Stimulated activated effector memory CD8-positive, alpha-beta T cell treated with anti-CD3 and anti-CD28 coated beads, Interleukin-12 subunit alpha, Interleukin-12 subunit beta, amount 100 ng/mL, for 72 hours (primary cell): ENCODE data around the gene KCNMA1.

Experiments used
- ATAC-seq: fragments of 150-1000 bp; cut with Tn5 transposase; 2 replicates; pipeline ENCODE4 v1.10.0; 2021
- DNase-seq, 2 donors: peaks; one replicate each; pipeline ENCODE4 v3.0.0; 2021 to 2022; ENCODE audit warnings: low spot score in 2 of 2
- H3K27ac Mint-ChIP-seq: one replicate; pipeline ENCODE4 v1.8.0; 2022; ENCODE audit warnings: mild to moderate bottlenecking, mixed read lengths
- H3K36me3 Mint-ChIP-seq: one replicate; pipeline ENCODE4 v1.8.0; 2022; ENCODE audit warnings: mild to moderate bottlenecking, mixed read lengths
- H3K4me1 Mint-ChIP-seq: one replicate; pipeline ENCODE4 v1.8.0; 2022; ENCODE audit warnings: mixed read lengths
- H3K4me3 Mint-ChIP-seq: one replicate; pipeline ENCODE4 v1.8.0; 2022; ENCODE audit warnings: mild to moderate bottlenecking, mixed read lengths
- H3K9me3 Mint-ChIP-seq: one replicate; pipeline ENCODE4 v1.8.0; 2022; ENCODE audit warnings: mixed read lengths

Gene KCNMA1

DNA sequence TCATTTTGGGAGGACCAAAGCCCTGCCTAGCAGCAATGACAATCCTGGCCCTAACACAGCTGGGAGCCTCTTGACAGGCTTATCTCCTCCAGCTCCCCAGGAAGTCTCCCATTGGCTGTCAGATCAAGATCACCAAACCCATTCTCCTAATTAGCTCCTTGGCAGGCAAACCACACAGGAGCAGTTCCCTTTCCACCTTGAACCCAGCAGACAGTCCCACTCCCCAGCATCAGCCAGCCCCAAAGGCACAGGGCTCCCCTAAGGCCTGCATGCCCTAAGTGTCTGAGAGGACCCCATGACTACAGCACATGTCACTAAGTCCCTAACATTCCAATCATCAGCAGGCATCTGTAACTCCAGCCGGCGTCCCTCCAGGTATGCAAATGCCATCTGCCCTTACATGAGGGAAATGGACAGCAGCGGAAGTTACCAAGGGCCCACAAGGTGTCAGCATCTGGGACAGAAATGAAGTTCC, 348.5 kb downstream of the KCNMA1 start:
- Mint-ChIP-seq H3K4me3 (no peak overlapping the region), H3K27ac (no peak overlapping the region), H3K4me1 (no peaks in the 10 kb centered on the region), H3K36me3 (no peaks in the 10 kb centered on the region), H3K9me3 (no peaks in the 10 kb centered on the region)
- ATAC-seq (no peak), DNase-seq (no peak)

DNA sequence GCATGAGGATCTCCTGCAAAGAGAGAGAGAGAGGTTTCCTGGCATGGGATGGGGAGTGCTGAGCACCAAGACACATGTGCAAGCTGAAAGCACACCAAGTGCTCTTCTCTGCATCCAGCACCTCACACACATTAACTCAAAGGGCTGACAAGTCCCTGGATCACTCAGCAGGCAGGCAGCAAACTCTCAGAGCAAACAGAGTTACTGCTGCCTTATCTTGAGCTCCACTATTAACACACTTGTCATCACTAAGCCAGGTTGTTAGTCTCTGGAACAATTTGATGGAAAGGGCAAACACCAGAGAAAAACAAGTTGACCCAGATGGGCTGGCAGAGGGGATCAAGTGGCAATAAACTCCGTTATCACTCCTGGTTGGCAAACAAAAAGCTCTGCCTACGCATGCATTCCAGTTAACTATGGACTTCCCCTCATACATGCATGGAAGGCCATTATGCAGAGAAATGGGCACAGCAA, 349.9 kb downstream of the KCNMA1 start:
- H3K36me3 Mint-ChIP-seq: no peaks in the 10 kb centered on the region
- no peak overlapping the region for H3K27ac Mint-ChIP-seq
- H3K4me1 Mint-ChIP-seq: no peaks in the 10 kb centered on the region
- ATAC-seq (no peak), DNase-seq (no peak)
- no peak overlapping the region for H3K4me3 Mint-ChIP-seq
- no peaks in the 10 kb centered on the region for H3K9me3 Mint-ChIP-seq

DNA sequence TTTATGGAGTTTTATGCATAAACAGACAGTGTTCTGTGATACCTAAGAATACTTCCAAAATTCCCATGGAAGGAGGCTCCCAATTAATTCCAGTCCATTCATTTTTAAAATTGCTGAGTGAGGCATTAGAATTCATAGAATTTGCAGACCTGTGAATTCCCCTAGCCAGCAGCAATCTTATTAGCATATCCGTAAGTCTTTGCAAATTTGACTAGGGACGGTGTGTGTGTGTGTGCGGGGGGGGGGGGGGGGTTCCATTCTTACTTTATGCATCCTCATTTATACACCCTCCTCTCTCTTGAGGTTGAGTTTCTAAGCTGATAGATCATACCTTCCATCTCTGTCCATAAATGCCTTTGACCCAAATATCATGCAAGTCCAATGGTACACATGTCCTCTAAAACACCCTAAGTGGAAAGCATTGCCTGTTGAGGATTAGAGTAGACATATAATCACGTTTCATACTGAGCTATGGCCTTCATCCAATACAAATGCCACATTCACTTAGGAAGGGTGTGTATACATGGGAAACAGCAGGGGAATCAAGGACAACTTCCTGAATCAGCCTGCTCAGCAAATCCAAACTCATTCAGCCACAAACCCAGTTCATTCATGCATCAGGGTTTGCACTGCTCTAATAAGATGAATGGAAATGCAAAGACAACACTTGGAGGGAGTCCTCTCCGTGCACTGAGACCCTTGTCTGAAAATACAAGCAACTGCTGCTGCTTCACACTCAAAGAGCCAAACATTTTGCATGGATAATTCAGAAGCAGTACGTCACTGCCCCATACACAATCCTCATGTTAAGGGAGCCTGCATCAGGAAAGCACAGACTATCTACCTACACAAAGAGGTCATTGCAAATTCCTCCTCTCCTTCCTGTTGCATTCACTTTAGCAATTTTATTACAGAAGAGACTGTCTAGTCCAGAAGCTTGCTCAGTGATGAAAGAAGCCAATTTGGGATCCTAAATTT, 350.8 kb downstream of the KCNMA1 start:
- ATAC-seq (no peak), DNase-seq (no peak)
- peaks cover 7% of the 10 kb centered on the region for H3K4me1 Mint-ChIP-seq
- H3K36me3 Mint-ChIP-seq: no peaks in the 10 kb centered on the region
- H3K27ac Mint-ChIP-seq: no peak overlapping the region
- H3K4me3 Mint-ChIP-seq: no peak overlapping the region
- no peaks in the 10 kb centered on the region for H3K9me3 Mint-ChIP-seq

DNA sequence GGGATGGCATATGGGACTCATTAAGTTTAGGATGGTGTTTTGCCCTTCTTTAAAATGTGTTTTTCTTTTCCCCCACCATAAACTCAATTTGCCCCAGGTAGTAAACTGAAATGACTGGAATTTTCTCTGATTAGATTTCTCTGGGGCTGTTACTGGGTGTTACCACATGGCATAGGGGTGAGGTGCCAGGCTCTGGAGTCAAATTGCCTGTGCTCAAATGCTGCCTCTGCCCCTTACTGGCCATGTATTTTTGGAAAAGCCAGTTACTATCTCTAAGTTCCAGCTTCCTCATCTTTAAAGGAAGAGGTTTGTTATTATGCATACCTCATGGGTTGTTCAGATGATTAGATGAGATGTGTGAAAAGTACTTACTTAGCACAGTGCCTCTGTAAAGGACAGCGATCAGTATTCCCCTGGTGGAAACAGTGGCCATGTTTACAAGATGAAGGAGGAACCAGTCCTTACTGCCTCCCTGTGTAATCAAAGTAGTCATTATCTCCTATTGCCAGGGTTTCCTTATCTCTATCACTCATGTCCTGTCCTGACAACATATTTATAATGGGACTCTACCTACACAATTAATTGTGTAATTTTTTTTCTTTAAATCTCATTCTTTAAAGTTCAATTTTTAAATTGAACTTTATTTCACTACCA, 352.0 kb downstream of the KCNMA1 start:
- Mint-ChIP-seq H3K4me1 (peaks cover 16% of the 10 kb centered on the region), H3K9me3 (no peaks in the 10 kb centered on the region), H3K36me3 (no peaks in the 10 kb centered on the region), H3K27ac (no peak overlapping the region), H3K4me3 (no peak overlapping the region)
- ATAC-seq (no peak), DNase-seq (no peak)

DNA sequence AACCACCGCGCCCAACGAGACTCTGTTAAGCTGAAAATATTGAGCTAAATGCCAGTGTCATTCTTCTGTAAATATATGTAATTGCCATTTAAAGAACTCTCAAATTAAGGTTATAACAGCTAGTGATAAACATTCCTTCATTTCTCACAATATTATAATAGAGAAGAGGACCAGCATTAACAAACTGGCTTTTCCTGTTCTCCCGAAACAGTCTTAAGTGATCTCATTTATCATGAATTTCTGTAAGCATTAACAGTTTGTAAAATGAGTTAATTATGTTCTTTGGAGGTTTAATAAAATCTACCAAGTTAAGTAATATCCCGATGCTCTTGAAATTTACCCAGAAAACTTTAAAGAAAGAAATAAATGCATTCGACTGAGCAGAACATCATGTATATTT, 352.8 kb downstream of the KCNMA1 start:
- Mint-ChIP-seq H3K4me1 (peaks cover 20% of the 10 kb centered on the region), H3K36me3 (no peaks in the 10 kb centered on the region), H3K9me3 (peaks cover 3% of the 10 kb centered on the region), H3K4me3 (no peak overlapping the region), H3K27ac (no peak overlapping the region)
- DNase-seq (no peak), ATAC-seq (no peak)

DNA sequence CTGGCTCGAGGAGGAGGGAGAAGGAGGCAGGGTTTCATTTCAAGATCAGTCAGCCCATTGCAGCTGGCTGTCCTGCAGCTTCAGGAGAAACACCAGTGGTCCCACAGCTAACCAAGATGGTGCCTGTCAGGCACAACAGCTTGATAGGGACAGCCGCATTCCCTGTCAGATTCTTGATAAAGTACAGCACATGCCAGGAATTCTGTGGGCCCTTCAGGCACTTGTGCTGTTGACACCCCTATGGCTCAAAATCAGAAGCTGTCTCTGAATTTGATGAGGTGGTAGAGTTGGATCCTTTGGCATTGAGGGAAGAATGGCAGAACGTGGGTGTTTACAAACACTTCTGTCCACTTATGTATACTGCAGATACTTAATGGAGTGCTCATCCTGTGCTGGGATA, 354.3 kb downstream of the KCNMA1 start:
- ATAC-seq: no peak
- Mint-ChIP-seq H3K9me3 (peaks cover 3% of the 10 kb centered on the region), H3K4me3 (no peak overlapping the region), H3K36me3 (no peaks in the 10 kb centered on the region), H3K27ac (no peak overlapping the region), H3K4me1 (peaks cover 34% of the 10 kb centered on the region)
- DNase-seq: no peak

DNA sequence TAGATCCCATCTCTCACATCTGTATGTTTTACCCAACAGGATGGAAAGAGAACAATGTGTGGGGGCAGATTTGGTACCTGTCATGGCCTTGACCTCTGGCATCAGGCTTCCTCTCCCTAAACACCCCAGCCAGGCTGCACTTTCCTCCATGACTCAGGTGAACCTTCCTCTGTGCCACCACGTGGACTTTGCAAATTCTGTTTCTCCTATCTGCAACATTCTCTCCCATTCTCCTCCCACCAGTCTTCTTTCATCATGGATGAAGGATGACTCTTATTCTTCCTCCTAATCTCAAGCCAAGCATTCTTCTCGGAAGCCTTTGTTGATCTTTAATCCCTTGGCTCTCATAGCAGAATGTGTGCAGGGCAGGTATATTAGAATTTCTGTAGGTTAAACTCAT, 355.4 kb downstream of the KCNMA1 start:
- no peak for ATAC-seq
- Mint-ChIP-seq H3K4me3 (no peak overlapping the region), H3K36me3 (no peaks in the 10 kb centered on the region), H3K27ac (no peak overlapping the region), H3K4me1 (peaks cover 34% of the 10 kb centered on the region), H3K9me3 (peaks cover 3% of the 10 kb centered on the region)
- DNase-seq: no peak

DNA sequence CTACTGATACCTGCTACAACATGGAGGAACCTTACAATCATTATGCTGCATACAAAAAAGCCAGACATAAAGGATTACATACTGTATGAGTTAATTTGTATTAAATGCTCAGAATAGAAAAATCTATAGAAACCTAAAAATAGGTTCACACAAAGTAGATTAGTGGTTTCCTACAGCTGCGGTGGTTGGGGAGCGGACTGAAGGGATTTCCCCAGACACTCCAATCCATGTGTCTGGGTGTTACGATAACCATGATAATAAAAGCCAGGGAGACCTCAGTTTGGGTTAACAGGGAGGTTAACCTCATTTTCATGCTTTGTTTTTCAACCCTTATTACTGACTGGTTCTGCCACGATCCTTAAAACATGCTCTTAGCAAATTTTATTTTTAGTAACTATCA, 355.9 kb downstream of the KCNMA1 start:
- Mint-ChIP-seq H3K9me3 (peaks cover 3% of the 10 kb centered on the region), H3K4me3 (no peak overlapping the region), H3K36me3 (no peaks in the 10 kb centered on the region), H3K27ac (no peak overlapping the region), H3K4me1 (peaks cover 34% of the 10 kb centered on the region)
- no peak for DNase-seq
- ATAC-seq: peak; percentile 42

DNA sequence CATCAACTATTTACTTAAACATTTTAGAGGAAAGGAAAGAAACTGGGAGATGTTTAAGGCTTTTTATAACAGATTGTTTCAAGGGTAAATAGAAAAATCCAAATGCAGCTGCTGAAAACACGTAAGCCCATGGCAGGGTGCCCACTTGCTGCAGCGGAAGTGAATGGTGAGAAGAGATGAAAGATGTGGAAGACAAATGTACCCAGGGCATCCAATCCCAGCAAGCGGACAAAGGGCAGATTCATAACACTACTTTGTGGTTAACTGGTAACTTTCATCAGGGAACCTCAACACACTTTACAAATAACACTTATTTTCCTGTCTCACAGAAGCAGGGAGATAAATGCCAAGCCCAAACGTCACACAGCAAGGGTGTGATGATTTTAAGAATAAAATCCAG, 358.4 kb downstream of the KCNMA1 start:
- Mint-ChIP-seq H3K9me3 (peaks cover 3% of the 10 kb centered on the region), H3K27ac (no peak overlapping the region), H3K4me1 (peaks cover 34% of the 10 kb centered on the region), H3K4me3 (no peak overlapping the region), H3K36me3 (no peaks in the 10 kb centered on the region)
- ATAC-seq (peak; percentile 56), DNase-seq (no peak)

DNA sequence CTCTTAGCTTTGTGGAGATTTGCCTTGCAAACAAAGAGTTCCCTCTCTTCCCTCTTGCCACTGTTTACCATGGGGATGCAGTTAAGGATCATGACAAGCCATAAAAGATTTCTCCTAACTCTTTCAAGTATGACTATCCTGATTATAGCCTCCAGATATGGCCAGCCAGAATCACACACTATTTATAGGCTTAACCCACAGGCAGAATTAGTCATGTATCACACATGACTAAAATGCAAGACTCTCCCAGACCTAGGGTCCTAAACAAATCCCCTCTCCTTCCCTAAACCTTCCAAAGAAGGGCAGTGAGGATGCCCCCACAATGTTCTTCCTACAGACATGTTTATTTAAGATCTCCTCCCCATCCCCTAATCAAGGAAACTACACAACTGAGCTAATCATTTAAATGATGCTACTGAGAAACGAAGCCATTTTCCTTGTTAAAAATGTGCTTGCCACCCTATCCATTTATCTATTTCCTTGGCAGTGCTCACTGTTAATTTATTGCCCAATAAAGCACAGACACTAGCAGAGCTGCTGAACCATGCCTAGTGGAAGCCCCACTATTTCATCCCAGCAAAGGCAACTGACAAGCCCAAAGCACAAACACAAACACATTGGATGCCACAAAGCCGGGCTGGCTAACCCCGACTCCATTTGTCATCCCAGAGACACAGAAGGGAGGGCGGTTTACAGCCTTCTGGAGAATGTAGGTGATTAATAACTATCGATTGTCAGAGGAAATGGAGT, 363.4 kb downstream of the KCNMA1 start:
- Mint-ChIP-seq H3K27ac (no peak overlapping the region), H3K4me3 (no peak overlapping the region), H3K9me3 (peaks cover 2% of the 10 kb centered on the region), H3K36me3 (no peaks in the 10 kb centered on the region), H3K4me1 (peaks cover 22% of the 10 kb centered on the region)
- ATAC-seq (no peak), DNase-seq (no peak)

DNA sequence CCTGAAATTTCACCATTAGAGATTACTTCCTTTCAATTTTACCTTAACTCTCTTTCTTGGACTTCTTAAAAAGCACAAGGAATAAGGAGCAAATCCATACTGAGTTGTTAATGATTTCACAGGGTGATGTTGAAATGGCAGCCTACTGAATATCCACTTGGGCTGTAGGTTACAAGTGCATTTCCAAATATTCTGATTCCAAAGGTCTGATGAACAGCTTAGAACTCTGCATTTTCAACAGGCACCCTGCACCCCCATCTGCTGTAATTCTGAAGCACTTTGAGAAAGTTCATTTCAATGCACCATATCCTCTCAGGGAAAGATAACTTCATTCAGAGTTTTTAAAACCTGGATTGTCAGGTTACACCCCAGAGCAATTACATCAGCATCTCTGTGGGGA, 368.4 kb downstream of the KCNMA1 start:
- Mint-ChIP-seq H3K9me3 (peaks cover 2% of the 10 kb centered on the region), H3K36me3 (no peaks in the 10 kb centered on the region), H3K27ac (no peak overlapping the region), H3K4me3 (no peak overlapping the region), H3K4me1 (peaks cover 28% of the 10 kb centered on the region)
- no peak for ATAC-seq
- DNase-seq: no peak

DNA sequence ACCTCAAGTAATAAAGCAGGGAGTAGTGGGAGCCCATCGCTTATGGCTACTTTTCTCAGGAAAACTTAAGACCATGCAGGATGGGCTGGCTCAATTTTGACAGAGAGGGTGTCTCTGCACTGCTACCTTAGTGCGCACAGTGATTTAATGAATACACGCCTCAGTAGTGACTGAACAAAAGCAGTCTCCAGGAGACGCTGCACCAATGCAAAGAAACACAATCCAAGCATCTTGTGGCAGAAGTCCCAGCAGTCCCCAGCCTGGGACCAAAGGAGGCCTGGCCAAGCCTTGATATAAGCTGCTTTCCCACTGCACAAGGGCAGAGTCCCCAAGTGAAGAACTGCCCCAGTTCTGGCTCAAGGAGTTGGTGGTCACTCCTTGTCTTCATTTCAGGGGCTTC, 368.9 kb downstream of the KCNMA1 start:
- ATAC-seq (no peak), DNase-seq (no peak)
- Mint-ChIP-seq H3K4me1 (peaks cover 32% of the 10 kb centered on the region), H3K36me3 (no peaks in the 10 kb centered on the region), H3K27ac (no peak overlapping the region), H3K9me3 (peaks cover 2% of the 10 kb centered on the region), H3K4me3 (no peak overlapping the region)

DNA sequence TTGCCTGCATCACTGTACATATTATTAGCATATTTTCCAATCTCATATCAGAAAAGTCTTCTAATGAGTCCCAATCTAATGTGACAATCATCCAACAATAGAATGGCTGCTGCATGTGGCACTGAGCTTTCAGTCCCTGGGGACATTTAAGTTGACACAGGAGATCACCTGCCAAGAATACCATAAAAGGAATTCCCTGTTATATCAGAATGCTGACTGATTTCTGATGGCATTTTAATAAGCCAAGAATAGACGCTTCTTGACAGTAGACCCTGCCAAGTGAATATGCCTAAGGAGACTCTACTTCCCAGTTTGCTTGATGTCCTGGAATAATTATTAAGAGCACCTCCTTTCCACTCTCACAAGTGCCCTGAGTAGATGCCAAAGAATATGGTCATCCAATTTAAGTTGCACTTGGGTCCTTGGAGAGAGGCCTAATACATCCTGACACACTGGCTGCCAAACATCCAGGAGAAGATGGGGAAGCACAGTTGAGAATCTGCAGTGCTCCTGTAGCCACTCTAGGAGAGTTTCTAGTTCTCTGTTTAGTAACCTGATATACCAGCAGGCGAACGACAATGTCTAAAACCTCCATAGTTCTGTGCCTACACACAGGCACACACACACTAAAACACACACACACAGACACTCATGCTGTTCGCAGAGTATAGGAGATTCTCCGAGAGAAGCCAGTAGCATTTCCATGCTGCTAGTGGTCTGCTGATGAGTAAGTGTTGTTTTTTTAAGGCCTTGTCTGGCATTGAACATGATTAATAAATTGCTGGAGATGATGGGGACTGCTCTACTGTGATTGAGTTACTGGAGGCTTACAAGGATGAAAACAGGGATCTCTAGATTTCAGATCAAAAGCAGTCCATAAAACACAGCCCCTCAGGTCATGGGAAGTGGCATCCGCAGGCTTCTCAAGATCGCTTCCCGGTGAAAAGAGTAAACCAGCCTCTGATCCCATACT, 369.6 kb downstream of the KCNMA1 start:
- Mint-ChIP-seq H3K4me1 (peaks cover 39% of the 10 kb centered on the region), H3K27ac (no peak overlapping the region), H3K9me3 (peaks cover 2% of the 10 kb centered on the region), H3K36me3 (no peaks in the 10 kb centered on the region), H3K4me3 (no peak overlapping the region)
- DNase-seq: no peak
- no peak for ATAC-seq

DNA sequence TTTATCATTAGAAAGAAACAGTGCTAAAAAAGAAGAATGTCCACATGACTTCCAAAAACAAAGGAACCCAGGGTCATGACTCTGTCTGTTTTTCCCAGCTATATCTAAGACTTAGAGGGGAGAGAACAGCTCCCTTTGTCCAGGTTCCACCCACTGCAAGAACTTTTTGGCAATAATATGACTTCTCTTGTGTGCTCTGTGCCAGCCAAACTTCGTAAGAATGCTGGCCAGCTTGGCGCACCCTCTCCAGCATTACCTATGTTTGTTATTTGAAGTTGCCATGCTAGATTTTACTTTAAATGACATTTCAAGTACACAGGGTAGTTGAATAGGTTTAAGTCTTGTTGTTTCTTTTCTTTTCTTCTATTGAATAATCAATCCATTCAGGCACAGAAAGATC, 371.4 kb downstream of the KCNMA1 start:
- peaks cover 36% of the 10 kb centered on the region for H3K4me1 Mint-ChIP-seq
- H3K4me3 Mint-ChIP-seq: no peak overlapping the region
- no peaks in the 10 kb centered on the region for H3K36me3 Mint-ChIP-seq
- DNase-seq (no peak), ATAC-seq (no peak)
- H3K27ac Mint-ChIP-seq: no peak overlapping the region
- H3K9me3 Mint-ChIP-seq: peaks cover 2% of the 10 kb centered on the region
